HG03066 (cell line): ENCODE measurements around the gene ADAP1.

Experiments
- ATAC-seq: cut with Tn5 transposase; IDR thresholded peaks from one replicate; pipeline ENCODE4 v1.9.1; 2021; ENCODE audit warnings: low read depth; ENCODE audit not compliant: unreplicated experiment

ADAP1 gene

GRCh38 chr7:940599-941408 lies 13.7 kb downstream of the ADAP1 start:
- ATAC-seq = no peak

- ATAC-seq = no peak
Measured at GRCh38 chr7:939843-940242, 14.6 kb downstream of the ADAP1 start.

- ATAC-seq = no peak
Measured at GRCh38 chr7:938546-939185, 15.8 kb downstream of the ADAP1 start.

- ATAC-seq = no peak
Measured at GRCh38 chr7:937856-938484, 16.5 kb downstream of the ADAP1 start.

GRCh38 chr7:936386-937054 lies 18.0 kb downstream of the ADAP1 start:
- peak; percentile 80 for ATAC-seq

GRCh38 chr7:935874-936385 lies 18.6 kb downstream of the ADAP1 start:
- no peak for ATAC-seq

- no peak for ATAC-seq
Measured at GRCh38 chr7:935164-935873, 19.2 kb downstream of the ADAP1 start.

GRCh38 chr7:934469-935163 lies 19.9 kb downstream of the ADAP1 start:
- ATAC-seq = no peak

GRCh38 chr7:932651-932975 lies 21.9 kb downstream of the ADAP1 start:
- ATAC-seq = no peak

- no peak for ATAC-seq
Measured at GRCh38 chr7:931871-932650, 22.4 kb downstream of the ADAP1 start.

- ATAC-seq = no peak
Measured at GRCh38 chr7:930975-931758, 23.3 kb downstream of the ADAP1 start.

GRCh38 chr7:929311-929711 lies 25.2 kb downstream of the ADAP1 start:
- no peak for ATAC-seq

GRCh38 chr7:927031-927671 lies 27.3 kb downstream of the ADAP1 start:
- ATAC-seq = no peak

- ATAC-seq = no peak
Measured at GRCh38 chr7:926061-927030, 28.1 kb downstream of the ADAP1 start.

- no peak for ATAC-seq
Measured at GRCh38 chr7:925601-926000, 28.9 kb downstream of the ADAP1 start.

- ATAC-seq = peak; percentile 55
Measured at GRCh38 chr7:924541-925231, 29.8 kb downstream of the ADAP1 start.
